8988T (cell line): ENCODE data around the gene PAQR5.
"Not testable (repeated sequence)": the region's sequence is repeated elsewhere in the genome, so short reads cannot be mapped to it uniquely, and the experiment has no call there.

Source experiments
- DNase-seq: peaks from one replicate; pipeline ENCODE4 v3.0.0; 2011

Gene PAQR5

GRCh38 chr15:69358850-69359249, 60.1 kb downstream of the PAQR5 start:
- DNase-seq = no peak

GRCh38 chr15:69359722-69360121, 61.0 kb downstream of the PAQR5 start:
- DNase-seq = no peak

GRCh38 chr15:69360642-69361041, 61.9 kb downstream of the PAQR5 start:
- DNase-seq = no peak

GRCh38 chr15:69367236-69367635, 68.5 kb downstream of the PAQR5 start:
- no peak for DNase-seq

- no peak for DNase-seq
These were observed 70.9 kb downstream of the PAQR5 start for GRCh38 chr15:69369631-69370030.

- DNase-seq = no peak
These were observed 74.7 kb downstream of the PAQR5 start for GRCh38 chr15:69373406-69373805.

- DNase-seq = no peak
These were observed 76.6 kb downstream of the PAQR5 start for GRCh38 chr15:69375151-69375790.

GRCh38 chr15:69377216-69377970, 78.7 kb downstream of the PAQR5 start:
- no peak for DNase-seq

GRCh38 chr15:69380100-69380725, 81.5 kb downstream of the PAQR5 start:
- DNase-seq = no peak

GRCh38 chr15:69380726-69381105, 82.0 kb downstream of the PAQR5 start:
- DNase-seq = no peak

- DNase-seq = not testable (repeated sequence)
These were observed 83.5 kb downstream of the PAQR5 start for GRCh38 chr15:69382176-69382575.

GRCh38 chr15:69384066-69384465, 85.4 kb downstream of the PAQR5 start:
- not testable (repeated sequence) for DNase-seq

- no peak for DNase-seq
These were observed 86.2 kb downstream of the PAQR5 start for GRCh38 chr15:69384626-69385598.

GRCh38 chr15:69385831-69386230, 87.1 kb downstream of the PAQR5 start:
- DNase-seq = no peak

- DNase-seq = no peak
These were observed 87.6 kb downstream of the PAQR5 start for GRCh38 chr15:69386284-69386683.

- DNase-seq = no peak
These were observed 89.6 kb downstream of the PAQR5 start for GRCh38 chr15:69388260-69388705.

- no peak for DNase-seq
These were observed 90.7 kb downstream of the PAQR5 start for GRCh38 chr15:69389426-69389825.

- no peak for DNase-seq
These were observed 91.9 kb downstream of the PAQR5 start for GRCh38 chr15:69390575-69390974.

GRCh38 chr15:69391046-69391757, 92.5 kb downstream of the PAQR5 start:
- DNase-seq = no peak

- DNase-seq = no peak
These were observed 93.6 kb downstream of the PAQR5 start for GRCh38 chr15:69392352-69392751.

- DNase-seq = no peak
These were observed 95.2 kb downstream of the PAQR5 start for GRCh38 chr15:69393831-69394491.
